ENCODE data around the gene IPO13. TPM values are rescaled to one million over a fixed set of nuclear protein-coding genes. Genes with fewer than 3 reads are reported as not detected.

Gene IPO13
- total and polyA plus RNA-seq, 9 donors, result 8.6 to 30.3 (median 20.8) TPM

GRCh38 chr1:43914576-43915525, 31.9 kb upstream of the IPO13 start:
- Histone ChIP-seq H3K4me1 (ENCODE audit: insufficient read depth) (peaks cover 8% of the 10 kb centered on the region), H3K4me3 (no peak overlapping the region), H3K27ac (no peak overlapping the region), H3K36me3 (no peaks in the 10 kb centered on the region), H3K27me3 (no peaks in the 10 kb centered on the region), H3K9me3 (no peaks in the 10 kb centered on the region)
- intact Hi-C loops (cut with DNase I), result no loop called here
- no peak for TF ChIP-seq EP300 (IDR thresholded peaks at IDR 0.05)
- TF ChIP-seq POLR2A (IDR thresholded peaks at IDR 0.05), result no peak
- TF ChIP-seq CTCF (IDR thresholded peaks at IDR 0.05), result no peak
- 87 to 90% (median 90%) methylated on average over 13 of the region's 13 CpGs for WGBS, 3 donors
- DNase-seq, result no peak

GRCh38 chr1:43919906-43920305, 26.8 kb upstream of the IPO13 start:
- no peak for DNase-seq
- TF ChIP-seq CTCF (IDR thresholded peaks at IDR 0.05) (no peak), EP300 (IDR thresholded peaks at IDR 0.05) (no peak)
- Histone ChIP-seq H3K4me3 (no peak overlapping the region), H3K9me3 (no peaks in the 10 kb centered on the region), H3K27me3 (no peaks in the 10 kb centered on the region), H3K36me3 (no peaks in the 10 kb centered on the region), H3K27ac (no peak overlapping the region), H3K4me1 (ENCODE audit: insufficient read depth) (no peaks in the 10 kb centered on the region)
- 87 to 90% (median 90%) methylated on average over 7 of the region's 7 CpGs for WGBS, 3 donors
- intact Hi-C loops (cut with DNase I), result no loop called here

- no peak for TF ChIP-seq POLR2A (IDR thresholded peaks at IDR 0.05)
- no peak for TF ChIP-seq EP300 (IDR thresholded peaks at IDR 0.05)
- TF ChIP-seq CTCF (IDR thresholded peaks at IDR 0.05), result no peak
- Histone ChIP-seq H3K9me3 (no peaks in the 10 kb centered on the region), H3K4me1 (ENCODE audit: insufficient read depth) (no peaks in the 10 kb centered on the region), H3K27ac (no peak overlapping the region), H3K36me3 (no peaks in the 10 kb centered on the region), H3K4me3 (no peak overlapping the region), H3K27me3 (no peaks in the 10 kb centered on the region)
- intact Hi-C loops (cut with DNase I), result no loop called here
- 88 to 92% (median 91%) methylated on average over 6 of the region's 6 CpGs for WGBS, 3 donors
- DNase-seq, result no peak
Measured at GRCh38 chr1:43921022-43921421, 25.7 kb upstream of the IPO13 start.

- Histone ChIP-seq H3K4me1 (ENCODE audit: insufficient read depth) (no peaks in the 10 kb centered on the region), H3K27ac (no peak overlapping the region), H3K27me3 (no peaks in the 10 kb centered on the region), H3K9me3 (no peaks in the 10 kb centered on the region), H3K4me3 (no peak overlapping the region), H3K36me3 (no peaks in the 10 kb centered on the region)
- intact Hi-C loops (cut with DNase I), result no loop called here
- TF ChIP-seq POLR2A (IDR thresholded peaks at IDR 0.05), result no peak
- no peak for TF ChIP-seq CTCF (IDR thresholded peaks at IDR 0.05)
- TF ChIP-seq EP300 (IDR thresholded peaks at IDR 0.05), result no peak
- DNase-seq, result no peak
- 84 to 99% (median 86%) methylated on average over 4 of the region's 4 CpGs for WGBS, 3 donors
Measured at GRCh38 chr1:43924516-43924915, 22.2 kb upstream of the IPO13 start.
